AG04449 (cell line): ENCODE data around the gene HIC1.

ENCODE experiments used
- CTCF ChIA-PET: fragments of 350-600 bp; formaldehyde crosslinking; extraction: SDS; loops from one replicate; lab custom pipeline; 2021; ENCODE audit warnings: antibody characterized with exemption; lab: Yijun Ruan, JAX
- POLR2A ChIA-PET: fragments of 400-600, 350-600 bp; formaldehyde crosslinking; extraction: SDS; loops from one replicate; lab custom pipeline; 2020; ENCODE audit warnings: antibody characterized with exemption, inconsistent platforms; lab: Yijun Ruan, JAX
- DNase-seq: peaks from one replicate; pipeline ENCODE4 v3.0.0-alpha.2; 2010; ENCODE audit warnings: low read depth, low spot score
- H3K4me3 ChIP-seq: 2 replicates; pipeline ENCODE4 v1.5.1; 2011; ENCODE audit warnings: low read depth, mild to moderate bottlenecking, control low read depth, low read length
- TF ChIP-seq, protein P1 (sequence below): IDR thresholded peaks from one replicate; pipeline ENCODE4 v1.5.1; 2011; ENCODE audit warnings: mild to moderate bottlenecking, moderate library complexity, low read length, control low read depth, inconsistent platforms; ENCODE audit not compliant: insufficient read depth; ENCODE audit errors: missing control alignments

The HIC1 gene

DNA sequence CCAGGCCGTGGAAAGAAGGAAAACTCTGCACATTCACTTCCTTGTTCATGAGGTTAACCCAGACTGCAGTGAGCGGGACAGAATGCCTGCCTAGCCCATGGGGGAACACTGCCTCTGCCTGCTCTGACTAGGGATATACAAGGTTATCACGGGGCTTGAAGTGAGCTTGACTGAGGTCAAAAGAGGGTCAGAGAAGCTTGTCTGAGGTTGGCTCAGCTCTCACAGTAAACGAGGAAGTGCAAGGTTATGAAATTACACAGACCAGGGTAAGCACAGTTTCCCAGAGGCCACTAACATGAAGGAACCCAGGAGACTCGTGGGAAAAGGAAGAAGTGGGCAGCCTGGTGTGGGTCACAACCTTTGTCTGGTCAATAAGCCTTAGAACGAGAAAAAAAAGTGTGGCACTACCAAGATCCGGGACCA is 28.7 kb downstream of the HIC1 start:
- H3K4me3 ChIP-seq: no peak overlapping the region
- TF ChIP-seq, protein P1, sequence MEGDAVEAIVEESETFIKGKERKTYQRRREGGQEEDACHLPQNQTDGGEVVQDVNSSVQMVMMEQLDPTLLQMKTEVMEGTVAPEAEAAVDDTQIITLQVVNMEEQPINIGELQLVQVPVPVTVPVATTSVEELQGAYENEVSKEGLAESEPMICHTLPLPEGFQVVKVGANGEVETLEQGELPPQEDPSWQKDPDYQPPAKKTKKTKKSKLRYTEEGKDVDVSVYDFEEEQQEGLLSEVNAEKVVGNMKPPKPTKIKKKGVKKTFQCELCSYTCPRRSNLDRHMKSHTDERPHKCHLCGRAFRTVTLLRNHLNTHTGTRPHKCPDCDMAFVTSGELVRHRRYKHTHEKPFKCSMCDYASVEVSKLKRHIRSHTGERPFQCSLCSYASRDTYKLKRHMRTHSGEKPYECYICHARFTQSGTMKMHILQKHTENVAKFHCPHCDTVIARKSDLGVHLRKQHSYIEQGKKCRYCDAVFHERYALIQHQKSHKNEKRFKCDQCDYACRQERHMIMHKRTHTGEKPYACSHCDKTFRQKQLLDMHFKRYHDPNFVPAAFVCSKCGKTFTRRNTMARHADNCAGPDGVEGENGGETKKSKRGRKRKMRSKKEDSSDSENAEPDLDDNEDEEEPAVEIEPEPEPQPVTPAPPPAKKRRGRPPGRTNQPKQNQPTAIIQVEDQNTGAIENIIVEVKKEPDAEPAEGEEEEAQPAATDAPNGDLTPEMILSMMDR: no peak
- POLR2A ChIA-PET: no interaction called here
- no peak for DNase-seq
- CTCF ChIA-PET: interaction anchor here (1.5 to 12.3 kb wide), 4 partner anchors 7 to 162 kb away, joined by 4 to 105 read pairs (median 11); no protein-coding TSS in a partner anchor

GRCh38 chr17:2084036-2084765 is 29.3 kb downstream of the HIC1 start:
- ChIA-PET POLR2A (interaction anchor here (1.4 kb wide), 1 partner anchor 29 kb away, joined by 7 read pairs; the partner anchor contains the start of gene HIC1), CTCF (interaction anchor here (1.1 to 12.3 kb wide), 4 partner anchors 7 to 161 kb away, joined by 3 to 105 read pairs (median 10); no protein-coding TSS in a partner anchor)

GRCh38 chr17:2084766-2085647 is 30.1 kb downstream of the HIC1 start:
- CTCF ChIA-PET: interaction anchor here (1.0 to 12.3 kb wide), 7 partner anchors 10 to 160 kb away, joined by 3 to 105 read pairs (median 7); partner anchors contain the start of gene HIC1
- POLR2A ChIA-PET: interaction anchor here (0.9 to 1.4 kb wide), 2 partner anchors 30 to 129 kb away, joined by 4 to 7 read pairs; partner anchors contain the start of gene HIC1
- no peak overlapping the region for H3K4me3 ChIP-seq
- no peak for DNase-seq
- TF ChIP-seq, protein P1: no peak

More at GRCh38 chr17:2084036-2084765, 29.3 kb downstream of the HIC1 start:
- H3K4me3 ChIP-seq: no peak overlapping the region
- TF ChIP-seq, protein P1: no peak
- DNase-seq: no peak

- TF ChIP-seq, protein P1: no peak
- CTCF ChIA-PET: interaction anchor here (1.0 to 12.3 kb wide), 9 partner anchors 9 to 160 kb away, joined by 3 to 105 read pairs (median 7); partner anchors contain the start of gene HIC1
- DNase-seq: no peak
- POLR2A ChIA-PET: interaction anchor here (0.9 to 1.4 kb wide), 2 partner anchors 30 to 129 kb away, joined by 4 to 7 read pairs; partner anchors contain the start of gene HIC1
- H3K4me3 ChIP-seq: no peak overlapping the region
Measured at GRCh38 chr17:2085648-2085949, 30.7 kb downstream of the HIC1 start.

- DNase-seq: no peak
- H3K4me3 ChIP-seq: no peak overlapping the region
- TF ChIP-seq, protein P1: no peak
- CTCF ChIA-PET: interaction anchor here (0.7 to 12.3 kb wide), 11 partner anchors 9 to 195 kb away, joined by 3 to 105 read pairs (median 5); partner anchors contain the start of gene HIC1
- POLR2A ChIA-PET: interaction anchor here (0.9 to 1.0 kb wide), 2 partner anchors 88 to 128 kb away, joined by 3 to 4 read pairs; no protein-coding TSS in a partner anchor
Measured at GRCh38 chr17:2086306-2086705, 31.4 kb downstream of the HIC1 start.
